Activated T-cell treated with anti-CD3 and anti-CD28 coated beads, Interleukin-2, amount 50 U/mL, for 24 hours (primary cell): Measurements from ENCODE around the gene SECTM1.
A peak's percentile ranks its signal among the peaks of the same experiment; 100 is the strongest.

Source experiments
- DNase-seq: peaks from one replicate; pipeline ENCODE4 v3.0.0-alpha.2; 2020
- H3K27ac Mint-ChIP-seq: 2 replicates; pipeline ENCODE4 v1.8.0; 2020; ENCODE audit warnings: mild to moderate bottlenecking, mixed read lengths
- H3K27me3 Mint-ChIP-seq: 2 replicates; pipeline ENCODE4 v1.8.0; 2020; ENCODE audit warnings: mixed read lengths
- H3K36me3 Mint-ChIP-seq: 2 replicates; pipeline ENCODE4 v1.8.0; 2020; ENCODE audit warnings: low read depth, mixed read lengths
- H3K4me1 Mint-ChIP-seq: 2 replicates; pipeline ENCODE4 v1.8.0; 2020; ENCODE audit warnings: low read depth, mixed read lengths
- H3K4me3 Mint-ChIP-seq: 2 replicates; pipeline ENCODE4 v1.8.0; 2020; ENCODE audit warnings: mild to moderate bottlenecking, moderate library complexity, mixed read lengths
- H3K9me3 Mint-ChIP-seq: 2 replicates; pipeline ENCODE4 v1.8.0; 2020; ENCODE audit warnings: mixed read lengths

SECTM1 gene

DNA sequence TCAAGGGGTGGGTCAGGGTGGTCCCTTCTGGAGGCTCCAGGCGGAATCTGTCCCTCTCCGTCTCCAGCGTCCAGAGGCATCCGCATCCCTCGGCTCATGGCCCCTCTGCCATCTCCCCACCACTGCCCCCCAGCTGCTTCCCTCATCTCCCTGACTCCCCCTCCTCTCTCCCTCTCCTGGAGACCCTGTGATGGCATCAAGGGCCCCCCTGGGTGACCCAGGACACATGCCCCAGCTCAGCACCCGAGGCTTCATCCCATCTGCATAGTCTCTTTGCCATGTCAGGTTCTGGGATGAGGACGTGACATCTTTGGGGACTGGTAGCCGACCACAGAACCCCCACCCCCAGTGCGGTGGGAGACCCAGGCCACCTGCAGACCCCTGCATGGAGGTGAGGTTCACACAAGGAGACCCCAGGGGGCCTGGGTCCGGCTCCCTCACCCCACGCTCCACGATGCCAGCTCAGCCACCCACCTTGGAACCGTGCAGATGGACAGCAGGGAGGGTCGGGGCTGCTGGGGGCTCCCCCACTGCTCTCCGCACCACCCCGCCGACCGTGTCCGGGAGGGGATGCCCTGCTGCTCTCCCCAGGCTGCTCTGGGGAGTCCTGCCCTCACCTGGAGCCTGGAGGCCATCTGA lies 3.8 kb downstream of the SECTM1 start:
- Mint-ChIP-seq H3K36me3 (peaks cover 8% of the 10 kb centered on the region), H3K4me3 (no peak overlapping the region), H3K27ac (no peak overlapping the region), H3K9me3 (no peaks in the 10 kb centered on the region), H3K4me1 (peaks cover 26% of the 10 kb centered on the region), H3K27me3 (peaks cover 7% of the 10 kb centered on the region)
- DNase-seq = peak; percentile 27

DNA sequence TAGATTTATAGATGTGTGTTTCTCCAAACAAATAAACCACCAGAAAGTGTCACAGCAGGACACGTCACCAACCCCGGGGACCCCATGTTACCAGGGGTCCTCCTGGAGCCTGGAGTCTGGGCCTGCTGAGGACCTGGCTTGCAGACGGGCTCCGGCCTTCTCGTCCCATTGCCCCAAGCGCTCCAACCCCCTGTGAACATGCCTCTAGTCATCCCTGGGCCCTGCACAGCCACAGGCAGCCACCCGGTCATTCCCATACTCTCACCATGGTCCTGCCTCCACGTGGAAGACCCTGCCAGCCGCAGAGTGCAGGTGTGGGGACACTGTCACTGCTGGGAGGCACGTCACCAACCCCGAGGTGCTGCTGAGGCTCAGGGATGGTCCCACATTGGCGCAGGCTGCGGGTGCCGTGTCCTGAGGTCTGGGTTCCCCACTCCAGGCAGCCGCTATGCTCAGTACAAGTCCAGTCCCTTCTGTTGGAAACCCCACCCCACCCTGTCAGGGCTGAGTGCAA lies 4.5 kb downstream of the SECTM1 start:
- H3K4me3 Mint-ChIP-seq = no peak overlapping the region
- H3K36me3 Mint-ChIP-seq = peaks cover 12% of the 10 kb centered on the region
- no peak overlapping the region for H3K27ac Mint-ChIP-seq
- H3K4me1 Mint-ChIP-seq = peaks cover 26% of the 10 kb centered on the region
- DNase-seq = peak; percentile 28
- H3K9me3 Mint-ChIP-seq = no peaks in the 10 kb centered on the region
- H3K27me3 Mint-ChIP-seq = peaks cover 7% of the 10 kb centered on the region

DNA sequence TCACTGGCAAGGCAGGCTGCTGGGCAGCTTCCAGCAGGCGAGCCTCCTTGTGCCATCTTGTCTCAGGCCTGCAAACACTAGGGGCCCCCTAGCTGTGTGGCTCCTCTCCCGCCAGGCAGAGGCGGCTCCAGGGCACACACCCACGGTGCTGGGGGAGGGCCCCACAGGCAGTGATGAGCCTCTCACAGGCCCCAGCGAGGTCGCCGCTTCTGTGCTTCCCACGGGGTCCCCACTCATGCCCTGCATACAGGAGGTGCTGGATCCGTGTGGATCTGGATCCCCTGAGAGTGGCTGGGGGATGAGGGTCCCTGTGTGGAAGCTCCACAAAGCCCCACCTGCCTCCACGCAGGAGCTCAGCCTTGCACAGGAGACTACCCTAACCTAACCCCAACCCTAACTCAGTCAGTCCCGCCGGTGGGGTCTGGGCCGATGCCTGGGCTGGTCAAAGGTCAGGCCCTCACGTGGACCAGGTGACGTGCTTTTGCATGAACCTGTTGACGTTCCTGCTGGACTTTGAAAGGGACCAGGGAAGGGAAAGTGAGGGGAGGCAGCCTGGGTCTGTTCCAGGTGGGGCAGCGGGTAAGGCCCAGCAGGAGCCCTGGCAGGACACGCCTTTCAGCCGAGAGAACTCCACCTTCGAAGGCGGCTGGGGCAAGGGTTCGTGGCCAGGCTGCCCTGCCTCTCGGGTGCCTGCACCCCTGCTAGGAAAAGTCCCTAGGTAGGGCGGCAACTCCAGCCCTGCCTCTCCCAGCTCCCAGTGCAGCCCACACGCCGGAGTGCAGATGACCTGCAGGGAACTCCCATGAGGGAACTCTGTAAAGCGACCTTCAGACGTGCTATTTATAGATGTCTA lies 5.2 kb downstream of the SECTM1 start:
- H3K27ac Mint-ChIP-seq = no peak overlapping the region
- H3K4me3 Mint-ChIP-seq = no peak overlapping the region
- no peaks in the 10 kb centered on the region for H3K9me3 Mint-ChIP-seq
- DNase-seq = peak; percentile 33
- peaks cover 7% of the 10 kb centered on the region for H3K27me3 Mint-ChIP-seq
- peaks cover 16% of the 10 kb centered on the region for H3K36me3 Mint-ChIP-seq
- peaks cover 29% of the 10 kb centered on the region for H3K4me1 Mint-ChIP-seq

DNA sequence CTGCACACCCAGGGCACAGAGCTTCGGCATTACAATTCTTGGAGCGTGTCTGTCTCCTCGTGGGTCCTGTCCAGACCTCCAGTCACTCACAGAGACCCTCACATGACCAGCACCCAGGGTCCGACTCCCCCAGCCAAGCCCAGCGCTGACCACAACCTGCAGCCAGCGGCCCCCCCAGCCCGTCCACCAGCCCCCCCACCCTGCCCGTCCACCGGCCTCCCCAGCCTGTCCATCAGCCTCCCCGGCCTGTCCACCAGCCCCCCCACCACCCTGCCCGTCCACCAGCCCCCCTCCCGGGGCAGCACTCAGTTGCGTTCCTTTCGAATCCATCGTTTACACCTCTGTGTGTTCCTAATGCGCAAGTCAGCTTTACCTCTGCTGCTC lies 5.8 kb downstream of the SECTM1 start:
- H3K9me3 Mint-ChIP-seq = no peaks in the 10 kb centered on the region
- H3K36me3 Mint-ChIP-seq = peaks cover 19% of the 10 kb centered on the region
- H3K27ac Mint-ChIP-seq = no peak overlapping the region
- peaks cover 29% of the 10 kb centered on the region for H3K4me1 Mint-ChIP-seq
- no peak for DNase-seq
- no peak overlapping the region for H3K4me3 Mint-ChIP-seq
- peaks cover 4% of the 10 kb centered on the region for H3K27me3 Mint-ChIP-seq

DNA sequence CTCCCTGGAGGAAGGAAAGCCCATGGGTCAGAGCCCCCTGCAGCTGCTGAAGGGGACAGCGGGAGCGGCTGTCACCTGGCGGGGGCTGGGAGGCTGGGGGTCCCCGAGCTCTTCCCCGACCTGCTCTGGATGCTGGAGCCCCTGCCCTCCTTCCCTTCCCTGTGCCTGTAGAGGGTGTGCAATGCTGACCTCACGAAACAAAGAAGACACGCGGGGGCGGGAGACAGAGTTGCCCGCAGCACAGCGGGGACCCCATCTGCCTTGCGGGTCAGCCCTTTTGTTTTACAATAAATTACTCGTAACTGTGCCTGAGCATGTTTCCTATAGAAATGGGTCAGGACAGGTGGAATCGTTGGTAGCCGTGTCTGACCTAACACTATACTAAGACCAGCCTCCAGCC lies 6.3 kb downstream of the SECTM1 start:
- H3K4me1 Mint-ChIP-seq = peaks cover 28% of the 10 kb centered on the region
- peak; percentile 29 for DNase-seq
- H3K27ac Mint-ChIP-seq = peak overlapping the region; percentile 11
- peaks cover 2% of the 10 kb centered on the region for H3K27me3 Mint-ChIP-seq
- H3K4me3 Mint-ChIP-seq = no peak overlapping the region
- H3K9me3 Mint-ChIP-seq = no peaks in the 10 kb centered on the region
- peaks cover 22% of the 10 kb centered on the region for H3K36me3 Mint-ChIP-seq

DNA sequence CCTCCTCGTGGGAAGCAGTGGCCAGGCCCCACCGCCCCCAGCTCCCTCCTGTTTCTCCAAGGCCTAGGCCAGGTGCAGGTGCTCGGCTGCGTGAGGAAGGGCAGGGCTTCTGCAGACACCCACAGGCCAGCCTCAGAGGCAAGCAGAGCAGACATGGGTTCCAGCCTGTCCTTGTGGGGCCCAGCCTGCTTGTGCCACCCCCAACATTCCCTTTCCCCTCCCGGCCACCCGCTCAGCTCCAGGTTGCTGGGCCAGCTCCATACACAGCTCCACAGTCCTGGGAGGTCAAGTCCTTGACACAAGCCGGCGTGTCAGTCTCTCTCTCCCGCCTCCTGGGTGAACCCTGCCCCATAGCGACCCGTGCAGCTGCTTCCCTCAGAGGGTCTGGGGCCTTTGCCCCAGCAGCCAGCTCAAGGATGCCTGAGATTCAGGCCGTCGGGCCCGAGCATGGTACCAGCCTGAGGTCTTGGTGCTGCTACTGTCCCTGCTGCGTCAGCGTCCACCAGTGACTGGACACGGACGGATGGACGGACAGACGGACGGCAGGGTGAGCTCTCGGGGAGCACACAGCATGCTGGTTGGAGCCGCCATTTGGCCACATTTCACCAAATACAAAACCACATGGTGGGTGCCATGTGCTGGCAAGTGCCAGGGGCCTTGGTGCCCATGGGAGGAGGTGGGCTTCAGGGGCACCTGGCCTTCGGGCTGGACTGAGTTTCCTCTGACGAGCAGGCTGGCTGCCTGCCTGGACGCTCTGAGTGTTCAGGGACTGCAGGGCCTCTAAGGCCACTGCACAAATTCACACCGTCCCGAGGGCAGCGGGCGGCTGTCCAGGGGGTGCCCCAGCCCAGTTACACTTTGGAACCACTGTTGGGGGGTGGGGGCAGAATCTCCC lies 8.0 kb downstream of the SECTM1 start:
- H3K4me3 Mint-ChIP-seq = peak overlapping the region; percentile 31

DNA sequence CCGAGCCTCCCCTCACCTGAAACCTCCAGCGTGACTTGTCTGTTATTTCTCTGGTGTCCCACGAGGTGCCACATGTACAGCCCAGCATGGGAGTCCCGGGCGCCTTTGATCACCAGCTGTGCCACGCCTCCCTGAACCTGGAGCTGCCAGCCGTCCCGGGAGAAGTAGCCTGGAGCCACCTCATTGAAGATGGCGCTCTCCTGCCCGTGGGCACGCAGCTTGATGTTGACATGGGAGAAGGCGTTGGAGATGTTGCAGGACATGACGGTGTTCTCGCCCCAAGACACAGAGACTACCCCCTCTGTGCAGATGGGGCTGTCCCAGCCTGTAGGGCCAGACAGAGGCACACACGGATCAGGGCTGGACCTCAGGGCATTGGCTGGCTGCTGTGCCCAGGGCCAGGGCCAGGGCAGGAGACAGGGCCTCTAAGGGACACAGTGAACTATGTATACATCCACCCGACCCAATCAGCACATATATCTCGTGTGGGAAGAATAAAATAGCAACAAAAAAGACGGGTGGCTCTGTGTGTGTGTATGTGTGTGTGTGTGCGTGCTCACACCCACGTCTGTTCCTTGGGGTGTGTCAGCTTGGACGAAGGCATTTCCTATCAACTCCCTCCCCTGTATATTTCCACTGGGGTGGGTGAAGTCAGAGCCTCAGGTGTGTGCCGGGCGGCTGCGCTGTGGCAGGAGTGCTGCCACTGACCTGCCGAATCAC lies 8.8 kb downstream of the SECTM1 start:
- Mint-ChIP-seq H3K36me3 (peaks cover 29% of the 10 kb centered on the region), H3K27ac (peak overlapping the region; percentile 78), H3K9me3 (no peaks in the 10 kb centered on the region), H3K4me3 (peak overlapping the region; percentile 31), H3K27me3 (no peaks in the 10 kb centered on the region), H3K4me1 (peaks cover 34% of the 10 kb centered on the region)
- peak; percentile 46 for DNase-seq

More for the DNA sequence above, 8.0 kb downstream of the SECTM1 start:
- DNase-seq = no peak
- Mint-ChIP-seq H3K27ac (peak overlapping the region; percentile 78), H3K36me3 (peaks cover 29% of the 10 kb centered on the region), H3K4me1 (peaks cover 34% of the 10 kb centered on the region), H3K9me3 (no peaks in the 10 kb centered on the region), H3K27me3 (no peaks in the 10 kb centered on the region)

DNA sequence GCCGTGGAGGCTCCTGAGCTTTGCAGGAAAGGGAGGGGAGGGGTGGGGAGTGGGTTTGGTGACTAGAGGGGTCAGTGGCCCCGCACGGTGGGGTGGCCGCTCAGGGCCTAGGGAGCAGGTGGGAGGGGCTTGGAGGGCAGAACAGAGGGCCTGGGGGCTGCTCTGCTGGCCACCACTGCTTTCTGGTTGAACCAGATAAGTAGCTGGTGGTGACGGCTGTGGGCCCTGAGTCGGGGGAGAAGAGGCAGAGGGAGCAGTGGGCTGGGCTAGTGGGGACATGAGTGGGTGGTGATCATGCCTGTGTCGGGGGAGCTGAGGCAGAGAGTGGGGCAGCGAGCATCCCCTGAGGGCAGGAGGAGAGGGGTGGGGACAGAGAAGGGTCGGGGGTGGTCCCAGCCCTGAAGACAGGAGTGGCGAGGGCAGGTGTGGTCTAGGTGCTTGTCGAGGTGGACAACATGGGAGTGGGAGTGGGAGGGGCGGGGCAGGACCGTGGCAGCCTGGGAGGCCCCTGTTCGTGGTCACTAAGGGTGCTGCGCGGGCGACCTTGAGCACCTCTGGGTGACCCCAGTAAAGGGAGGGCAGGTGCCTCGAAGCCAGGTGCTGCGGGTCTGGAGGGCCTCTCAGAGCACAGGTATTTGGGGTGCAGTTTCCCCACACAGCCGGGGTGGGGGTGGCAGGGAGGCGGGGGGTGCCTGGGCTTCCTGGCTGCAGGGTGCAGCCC lies 9.9 kb downstream of the SECTM1 start:
- no peaks in the 10 kb centered on the region for H3K27me3 Mint-ChIP-seq
- peak overlapping the region; percentile 86 for H3K4me3 Mint-ChIP-seq
- H3K4me1 Mint-ChIP-seq = peaks cover 34% of the 10 kb centered on the region
- DNase-seq = peak; percentile 39
- H3K27ac Mint-ChIP-seq = peak overlapping the region; percentile 66
- peaks cover 29% of the 10 kb centered on the region for H3K36me3 Mint-ChIP-seq
- H3K9me3 Mint-ChIP-seq = no peaks in the 10 kb centered on the region

DNA sequence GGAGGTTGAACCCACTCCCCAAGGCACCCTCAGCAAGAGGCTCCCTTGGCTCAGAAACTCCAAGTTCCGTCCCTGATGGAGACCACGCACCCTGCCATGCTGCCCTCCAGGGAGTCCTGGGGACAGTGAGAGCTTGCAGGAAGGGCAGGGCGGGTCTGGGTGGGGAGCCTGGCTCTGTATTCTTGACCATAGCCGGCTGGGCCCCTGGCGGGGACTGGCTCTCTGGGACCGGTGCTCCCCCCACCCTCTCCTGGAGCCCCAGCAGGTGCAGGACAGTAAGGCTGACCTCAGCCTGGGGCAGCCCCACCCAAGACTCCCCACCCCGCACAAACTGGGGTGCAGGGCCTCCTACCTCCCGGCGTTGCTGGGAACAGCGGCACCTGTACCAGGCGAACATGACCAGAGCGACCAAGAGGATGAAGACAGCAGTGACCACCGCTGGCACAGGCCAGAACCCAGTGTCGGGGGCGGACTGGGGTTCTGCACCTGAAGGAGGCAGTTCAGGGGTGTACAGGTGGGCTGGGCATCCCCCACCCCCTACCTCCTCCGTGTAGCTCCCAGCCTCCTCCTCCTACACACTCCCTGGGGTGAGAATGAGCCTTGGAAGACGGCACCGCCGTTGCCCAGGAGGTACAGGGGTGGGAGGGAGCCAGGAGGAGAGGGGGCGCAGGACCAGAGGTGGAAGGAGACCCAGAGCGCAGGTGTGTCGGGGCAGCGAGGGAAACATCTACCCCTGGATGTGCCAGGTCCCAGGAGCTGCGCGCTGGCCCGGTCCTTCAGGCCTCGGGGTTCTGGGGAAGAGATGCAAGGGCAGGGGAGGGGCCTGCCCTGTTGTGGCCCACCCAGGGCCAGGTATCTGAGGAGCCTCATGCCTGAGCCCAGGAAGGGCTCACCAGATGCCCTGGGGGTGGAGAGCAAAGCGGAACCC lies 10.8 kb downstream of the SECTM1 start:
- Mint-ChIP-seq H3K9me3 (no peaks in the 10 kb centered on the region), H3K36me3 (peaks cover 29% of the 10 kb centered on the region), H3K4me1 (peaks cover 34% of the 10 kb centered on the region), H3K27me3 (no peaks in the 10 kb centered on the region), H3K4me3 (peak overlapping the region; percentile 86), H3K27ac (peak overlapping the region; percentile 82)
- peak; percentile 31 for DNase-seq

DNA sequence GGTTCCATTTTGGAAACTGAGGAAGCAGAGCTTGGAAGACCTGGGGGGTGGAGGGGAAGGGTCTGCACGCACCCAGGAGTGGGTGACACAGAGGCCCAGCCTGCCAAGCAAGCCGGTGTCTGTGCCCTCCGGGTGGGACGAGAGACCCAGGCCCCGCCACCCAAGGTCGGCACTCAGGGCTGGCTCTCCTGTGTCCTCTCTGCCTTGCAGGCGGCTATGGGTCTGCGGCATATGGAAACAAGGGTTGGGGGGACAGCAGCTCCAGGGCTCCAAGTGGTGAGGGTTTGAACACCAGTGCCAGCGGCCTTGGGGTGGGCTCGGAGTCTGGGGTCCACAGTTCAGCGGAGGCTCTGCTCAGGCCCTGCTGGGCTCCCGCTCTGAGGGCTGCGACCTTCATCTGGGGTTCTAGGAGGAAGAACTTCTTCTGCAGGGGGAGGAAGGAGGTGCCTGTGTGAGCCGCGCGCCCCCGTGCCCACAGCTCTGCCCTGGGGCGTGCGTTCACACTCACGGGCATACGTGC lies 11.6 kb downstream of the SECTM1 start:
- peak; percentile 66 for DNase-seq
- Mint-ChIP-seq H3K27ac (no peak overlapping the region), H3K36me3 (peaks cover 31% of the 10 kb centered on the region), H3K4me1 (peaks cover 34% of the 10 kb centered on the region), H3K27me3 (no peaks in the 10 kb centered on the region), H3K4me3 (peak overlapping the region; percentile 86), H3K9me3 (no peaks in the 10 kb centered on the region)

DNA sequence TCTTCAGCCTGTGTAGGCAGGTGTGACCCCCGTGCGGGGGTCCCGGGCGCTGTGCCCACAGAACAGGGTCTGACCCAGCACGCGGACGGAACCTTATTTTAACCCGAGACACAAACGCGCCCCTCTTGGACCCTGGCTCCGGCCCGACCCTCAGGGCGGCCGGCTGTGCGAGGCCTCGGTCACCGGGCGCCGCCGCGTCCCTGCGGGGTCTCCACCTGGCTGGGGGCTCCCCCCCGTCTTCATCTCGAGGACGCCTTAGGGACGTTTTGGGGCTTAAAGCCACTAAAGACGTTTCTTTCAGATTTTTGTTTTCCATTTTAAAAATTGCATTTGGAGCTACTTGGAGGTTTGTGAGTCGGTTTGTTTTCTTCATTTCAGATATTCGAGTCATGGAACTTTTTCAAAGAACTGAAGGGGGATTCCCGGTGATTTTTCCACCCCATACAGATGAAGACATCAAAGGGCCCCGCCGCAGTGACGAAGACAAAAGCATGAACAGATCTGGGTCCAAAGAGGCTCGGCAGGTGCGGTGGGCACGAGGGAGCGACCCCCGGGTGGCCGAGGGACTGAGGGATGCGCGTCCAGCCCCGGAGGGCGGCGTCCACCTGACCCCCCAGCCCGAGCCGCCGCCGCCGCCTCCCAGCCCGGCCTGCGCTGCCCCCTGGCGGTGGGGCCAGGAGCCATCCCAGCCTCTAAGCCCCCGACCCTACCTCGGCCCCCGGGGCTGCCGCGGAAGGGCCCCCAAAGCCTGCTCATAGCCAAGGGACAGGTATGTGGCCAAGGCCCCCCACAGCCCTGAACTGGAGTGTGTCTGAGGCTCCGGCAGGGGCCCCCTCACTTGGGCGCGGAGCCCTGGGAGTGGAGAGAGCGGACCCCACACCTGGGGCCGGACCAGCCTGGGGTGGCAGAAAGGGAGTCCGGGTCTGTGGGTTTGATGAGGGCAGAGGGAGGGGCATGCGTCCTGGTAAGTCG lies 12.3 kb downstream of the SECTM1 start:
- Mint-ChIP-seq H3K4me1 (peaks cover 34% of the 10 kb centered on the region), H3K9me3 (no peaks in the 10 kb centered on the region), H3K27me3 (no peaks in the 10 kb centered on the region), H3K27ac (no peak overlapping the region), H3K36me3 (peaks cover 39% of the 10 kb centered on the region), H3K4me3 (peak overlapping the region; percentile 86)
- peak; percentile 89 for DNase-seq
